K562 (cell line): Measurements from ENCODE around the gene SLC2A4RG. TPM values are rescaled to one million over a fixed set of nuclear protein-coding genes. Genes with fewer than 3 reads are reported as not detected.
A peak's percentile ranks its signal among the peaks of the same experiment; 100 is the strongest.

Source experiments
- ATAC-seq: fragments of 200-7000 bp; cut with Tn5 transposase; 3 replicates; pipeline ENCODE4 v1.9.1; 2020; ENCODE audit warnings: moderate library complexity
- BruUV-seq: library from RNA; stranded (reverse); fragments of 400-500 nt; replicated peaks from 2 replicates; lab custom pipeline; 2021; lab: Mats Ljungman, UMichigan
- CTCF ChIA-PET: fragments of 300-600 bp; formaldehyde crosslinking; extraction: SDS; loops from one replicate; lab custom pipeline; 2021; ENCODE audit warnings: low intra/inter-chr PET ratio; lab: Yijun Ruan, JAX
- POLR2A ChIA-PET: fragments of 300-600, 350-650 bp; sonication (Branson Sonifier 250); formaldehyde crosslinking; extraction: SDS; loops from one replicate; lab custom pipeline; 2021; ENCODE audit warnings: antibody characterized with exemption, inconsistent platforms; lab: Yijun Ruan, JAX
- DNase-seq, 4 experiments: peaks; one replicate each; pipeline versions ENCODE4 v3.0.0 to v3.0.0-alpha.2; 2011 to 2018; ENCODE audit warnings: low spot score in 3 of 4, mixed read lengths in 3 of 4; ENCODE audit errors: extremely low read depth in 1 of 4
- FAIRE-seq: peaks from 2 replicates; lab custom pipeline; 2011; peaks lifted over from hg19 to GRCh38; lab: Jason Lieb, UNC
- H2AFZ ChIP-seq: 2 replicates; pipeline ENCODE4 v1.6.0; 2011; ENCODE audit warnings: low read depth, low read length, control low read depth, inconsistent platforms
- H3K27ac ChIP-seq: fragments of 200-600 bp; 3 replicates; pipeline ENCODE4 v1.8.0; 2011; ENCODE audit warnings: low read depth, mild to moderate bottlenecking, control low read depth, inconsistent platforms, low read length, moderate library complexity, mixed read lengths; ENCODE audit errors: extremely low read depth
- H3K27me3 ChIP-seq, 2 experiments: fragments of 300-600 bp in 1 of 2; 2 replicates in 1 of 2; 3 replicates in 1 of 2; pipeline versions ENCODE4 v1.6.0 to v1.8.0; 2011; ENCODE audit warnings: inconsistent platforms in 2 of 2, low read length in 2 of 2, mild to moderate bottlenecking in 1 of 2, mixed read lengths in 1 of 2, moderate library complexity in 1 of 2; ENCODE audit not compliant: control insufficient read depth in 2 of 2, insufficient read depth in 2 of 2
- H3K36me3 ChIP-seq: fragments of 300-600 bp; 3 replicates; pipeline ENCODE4 v1.8.0; 2011; ENCODE audit warnings: mild to moderate bottlenecking, low read length, inconsistent platforms; ENCODE audit not compliant: control insufficient read depth, insufficient read depth
- H3K4me1 ChIP-seq, 2 experiments: fragments of 200-600 bp in 1 of 2; replicated peaks in 1 of 2; 2 replicates in 1 of 2; 3 replicates in 1 of 2; pipeline versions ENCODE4 v1.5.1 to v1.8.0; 2011; ENCODE audit warnings: inconsistent platforms in 2 of 2, low read length in 2 of 2, mild to moderate bottlenecking in 1 of 2, mixed read lengths in 1 of 2, moderate library complexity in 1 of 2; ENCODE audit not compliant: control insufficient read depth in 2 of 2, insufficient read depth in 2 of 2
- H3K4me2 ChIP-seq: 2 replicates; pipeline ENCODE4 v1.6.1; 2011; ENCODE audit warnings: low read length, control low read depth, inconsistent platforms, mixed read lengths; ENCODE audit not compliant: insufficient read depth
- H3K4me3 ChIP-seq: fragments of 200-600 bp; sonication (generic), shearing (Covaris generic); 2 replicates; pipeline ENCODE4 v1.5.1; 2016; ENCODE audit warnings: control low read depth, inconsistent platforms
- H3K79me2 ChIP-seq: fragments of 200-600 bp; 3 replicates; pipeline ENCODE4 v1.8.0; 2011; ENCODE audit warnings: low read length, inconsistent platforms; ENCODE audit not compliant: control insufficient read depth, insufficient read depth
- H3K9ac ChIP-seq, 2 experiments: 2 replicates each; pipeline versions ENCODE4 v1.6.0 to v1.6.1; 2011; ENCODE audit warnings: low read depth in 2 of 2, low read length in 2 of 2, control low read depth in 1 of 2, inconsistent platforms in 1 of 2, mild to moderate bottlenecking in 1 of 2, mixed read lengths in 1 of 2; ENCODE audit not compliant: insufficient read depth in 1 of 2
- H3K9me1 ChIP-seq: one replicate; pipeline ENCODE4 v1.6.0; 2011; ENCODE audit warnings: inconsistent platforms, mild to moderate bottlenecking, low read length, moderate library complexity; ENCODE audit not compliant: control insufficient read depth, insufficient read depth
- H3K9me3 ChIP-seq: replicated peaks from 2 replicates; pipeline ENCODE4 v1.5.1; 2011; ENCODE audit warnings: low read depth, low read length, inconsistent platforms; ENCODE audit not compliant: control insufficient read depth, insufficient read depth
- H4K20me1 ChIP-seq: replicated peaks from 2 replicates; pipeline ENCODE4 v1.6.1; 2011; ENCODE audit warnings: low read length, inconsistent platforms, mixed read lengths; ENCODE audit not compliant: control insufficient read depth, insufficient read depth
- ASH1L ChIP-seq: fragments of 450-650 bp; IDR thresholded peaks from 2 replicates; pipeline ENCODE4 v1.6.1; 2018; ENCODE audit warnings: borderline replicate concordance, mild to moderate bottlenecking, low read depth; ENCODE audit not compliant: partially characterized antibody
- FOXJ2 ChIP-seq: fragments of 200-800 bp; sonication (Bioruptor generic); IDR thresholded peaks from 2 replicates; pipeline ENCODE4 v1.6.1; 2016; ENCODE audit warnings: missing genetic modification characterization, missing compliant biosample characterization
- HNRNPUL1 ChIP-seq: fragments of 200-400 bp; formaldehyde crosslinking; IDR thresholded peaks from 2 replicates; pipeline ENCODE4 v1.6.1; 2017; ENCODE audit warnings: low read length
- HOMEZ ChIP-seq: fragments of 250-450 bp; sonication (Bioruptor Pico); IDR thresholded peaks from 2 replicates; pipeline ENCODE4 v1.4.0; 2020; ENCODE audit warnings: mild to moderate bottlenecking, moderate library complexity
- RBM25 ChIP-seq: fragments of 200-400 bp; formaldehyde crosslinking; IDR thresholded peaks from 2 replicates; pipeline ENCODE4 v1.6.1; 2018; ENCODE audit warnings: low read length, low read depth, moderate library complexity; ENCODE audit not compliant: severe bottlenecking
- THRAP3 ChIP-seq: fragments of 450-650 bp; IDR thresholded peaks from 2 replicates; pipeline ENCODE4 v1.6.1; 2016; ENCODE audit warnings: mild to moderate bottlenecking, inconsistent platforms, borderline replicate concordance
- TRIM24 ChIP-seq, 2 experiments: fragments of 450-650 bp; IDR thresholded peaks; 2 replicates each; pipeline ENCODE4 v1.6.1; 2016
- ZNF140 ChIP-seq: fragments of 250-450 bp; sonication (Bioruptor Pico); IDR thresholded peaks from 2 replicates; pipeline ENCODE4 v1.8.0; 2021; ENCODE audit warnings: moderate library complexity, mild to moderate bottlenecking, inconsistent platforms
- ZNF280A ChIP-seq: fragments of 450-650 bp; IDR thresholded peaks from 2 replicates; pipeline ENCODE4 v1.6.1; 2018; ENCODE audit warnings: mild to moderate bottlenecking, low read depth; ENCODE audit not compliant: partially characterized antibody
- ZNF324 ChIP-seq: fragments of 250-450 bp; sonication (Bioruptor Pico); IDR thresholded peaks from 2 replicates; pipeline ENCODE4 v1.4.0; 2020; ENCODE audit warnings: mild to moderate bottlenecking
- WGBS: fragments of 100-300 bp; shearing (Covaris generic); methylation state at CpG from one replicate; pipeline ENCODE4 v1.1.6; 2016; ENCODE audit warnings: low coverage, mixed read lengths; ENCODE audit not compliant: insufficient coverage; ENCODE audit errors: missing lambda C conversion rate; 5-methylcytosine and 5-hydroxymethylcytosine counted together
- in situ Hi-C: fragments of 300-500 bp; cut with MboI; formaldehyde crosslinking; loops from 4 replicates; pipeline ENCODE4 v1.15.0; 2018; ENCODE audit warnings: inconsistent platforms, mixed read lengths
- intact Hi-C: fragments of 100-400 bp; cut with micrococcal nuclease; formaldehyde crosslinking; loops from 2 replicates; pipeline ENCODE4 v1.14.2; 2022
- polyA plus RNA-seq, 8 experiments: library from polyadenylated mRNA; depleted of rRNA in 4 of 8; stranded (reverse) in 5 of 8; unstranded in 3 of 8; fragments of >200 nt; fragmentation: Nextera tagmentation in 2 of 8; fragmentation: Illumina TruSeq in 1 of 8; extraction: Ambion mirVana in 2 of 8; extraction: Trizol in 1 of 8; gene quantifications; 2 replicates each; pipeline versions ENCODE4 v1.2.1 to v1.2.3, GENCODE V29; 2011 to 2014; ENCODE audit warnings: inconsistent platforms in 1 of 8, missing spikeins in 1 of 8
- total RNA-seq, 7 experiments: library from RNA; depleted of rRNA in 6 of 7; stranded (reverse); fragments of >200 nt in 6 of 7; fragmentation: Illumina TruSeq in 2 of 7; extraction: Trizol in 2 of 7; gene quantifications; 2 replicates each; pipeline versions ENCODE4 v1.2.1 to v1.2.3, GENCODE V29; 2011 to 2021; ENCODE audit warnings: low replicate concordance in 1 of 7

The SLC2A4RG gene
- total and polyA plus RNA-seq, 9 of the 15 experiments (the other 6 are each of a cell fraction or from before 2014, with no cell fraction given): 0.34 to 97.3 (median 26.5) TPM

DNA sequence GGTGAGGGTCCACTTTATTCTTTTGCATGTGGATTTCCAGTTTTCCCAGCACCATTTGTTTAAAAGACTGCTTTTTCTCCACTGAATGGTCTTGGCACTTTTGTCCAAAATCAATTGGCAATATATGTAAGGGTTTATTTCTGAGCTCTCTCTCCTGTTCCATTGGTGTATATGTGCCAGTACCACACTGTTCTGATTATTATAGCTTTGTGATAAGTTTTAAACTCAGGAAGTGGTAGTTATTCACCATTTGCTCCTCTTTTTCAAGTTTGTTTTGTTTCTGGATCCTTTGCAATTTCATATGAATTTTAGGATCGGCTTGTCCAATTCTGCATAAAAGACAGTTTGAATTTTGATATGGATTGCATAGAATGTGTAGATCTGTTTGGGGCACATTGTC, 27.4 kb upstream of the SLC2A4RG start:
- Histone ChIP-seq H3K27me3 (no peaks in the 10 kb centered on the region), H3K4me2 (no peak overlapping the region), H2AFZ (no peak overlapping the region), H3K4me1 (peaks cover 7 to 30% of the 10 kb centered on the region in 2 experiments), H3K4me3 (no peak overlapping the region), H3K36me3 (peaks cover 69% of the 10 kb centered on the region), H3K79me2 (peaks cover 60% of the 10 kb centered on the region), H3K9ac (no peak overlapping the region)
- intact Hi-C loops: no loop called here
- ChIA-PET CTCF (no interaction called here), POLR2A (no interaction called here)
- DNase-seq: no peak
- WGBS: 92% methylated on average over 1 of the region's 1 CpG
- in situ Hi-C loops: loop anchor here (5.0 kb wide), 1 partner anchor 60 kb away; no protein-coding TSS in a partner anchor
- TF ChIP-seq FOXJ2 (tag): no peak
- TF ChIP-seq RBM25: peak; percentile 64
- TF ChIP-seq, all 486 proteins: peak for 1
- FAIRE-seq (peak; percentile 15), ATAC-seq (no peak)
- H4K20me1 ChIP-seq: peaks cover 7% of the 10 kb centered on the region; the same call in 1 of the 2 replicates
- peaks cover 11% of the 10 kb centered on the region; the same call in 1 of the 2 replicates for H3K9me3 ChIP-seq
- H3K27ac ChIP-seq: no peak overlapping the region
- BruUV-seq: no TSS peak
- no peaks in the 10 kb centered on the region for H3K9me1 ChIP-seq

GRCh38 chr20:63714858-63715257, 24.7 kb upstream of the SLC2A4RG start:
- peaks cover 80% of the 10 kb centered on the region for H3K36me3 ChIP-seq
- H3K4me1 ChIP-seq: peaks cover 0 to 4% of the 10 kb centered on the region in 2 experiments; a peak in 1 of 5 replicates
- H3K9me3 ChIP-seq: peaks cover 22% of the 10 kb centered on the region
- H2AFZ ChIP-seq: no peak overlapping the region
- no peaks in the 10 kb centered on the region for H3K27me3 ChIP-seq
- peaks cover 45% of the 10 kb centered on the region for H3K79me2 ChIP-seq
- WGBS: over 99% methylated on average over 5 of the region's 5 CpGs
- no peak for DNase-seq
- FAIRE-seq: no peak
- no peaks in the 10 kb centered on the region for H3K9me1 ChIP-seq
- POLR2A ChIA-PET: interaction anchor here (1.1 kb wide), 1 partner anchor 57 kb away, joined by 3 read pairs; the partner anchor contains the start of gene RTEL1
- CTCF ChIA-PET: no interaction called here
- H3K9ac ChIP-seq: no peak overlapping the region
- in situ Hi-C loops: loop anchor here (5.0 kb wide), 1 partner anchor 57 kb away; no protein-coding TSS in a partner anchor
- intact Hi-C loops: no loop called here
- no peak for ATAC-seq
- no peak overlapping the region for H3K27ac ChIP-seq
- H3K4me3 ChIP-seq: no peak overlapping the region
- H4K20me1 ChIP-seq: no peaks in the 10 kb centered on the region
- no TSS peak for BruUV-seq
- no peak overlapping the region for H3K4me2 ChIP-seq
- TF ChIP-seq ZNF140 (no peak), HNRNPUL1 (no peak), HOMEZ (CRISPR knock-in tag) (no peak), ZNF324 (CRISPR knock-in tag) (peak; percentile 91), ZNF280A (peak; percentile 47), TRIM24 (IDR thresholded peaks at IDR 0.05) (0 out of 4 replicates have a peak, but pooled peaks of 1 of the 2 experiments have one; percentile 10), THRAP3 (no peak), ASH1L (no peak)
